CD14-positive monocyte (primary cell): ENCODE results near the gene SF3B3. TPM values are rescaled to one million over a fixed set of nuclear protein-coding genes. Genes with fewer than 3 reads are reported as not detected.

Experiments
- DNase-seq, 3 donors: peaks; one replicate each; pipeline ENCODE4 v3.0.0-alpha.2; 2011 to 2022
- H2AFZ ChIP-seq: 2 replicates; pipeline ENCODE4 v1.6.0; 2012; ENCODE audit warnings: mild to moderate bottlenecking, low read depth, low read length, inconsistent platforms; ENCODE audit not compliant: insufficient read depth, poor library complexity, severe bottlenecking
- H3K27ac ChIP-seq, 2 donors: 1 replicate in 1 of 2; 2 replicates in 1 of 2; pipeline ENCODE4 v1.5.1; 2012 to 2013; ENCODE audit warnings: low read length in 2 of 2, control low read depth in 1 of 2, inconsistent platforms in 1 of 2, low read depth in 1 of 2, mild to moderate bottlenecking in 1 of 2
- H3K27me3 ChIP-seq, 2 donors: one replicate each; pipeline versions ENCODE4 v1.6.0 to v1.6.1; 2011 to 2013; ENCODE audit warnings: low read length in 2 of 2; ENCODE audit not compliant: control insufficient read depth in 2 of 2, insufficient read depth in 2 of 2
- H3K36me3 ChIP-seq, 2 donors: replicated peaks in 1 of 2; 1 replicate in 1 of 2; 2 replicates in 1 of 2; pipeline versions ENCODE4 v1.5.1 to v1.6.1; 2012 to 2013; ENCODE audit warnings: low read length in 2 of 2, control low read depth in 1 of 2, inconsistent platforms in 1 of 2, mild to moderate bottlenecking in 1 of 2; ENCODE audit not compliant: insufficient read depth in 2 of 2, control insufficient read depth in 1 of 2
- H3K4me1 ChIP-seq, 2 donors: 1 replicate in 1 of 2; 2 replicates in 1 of 2; pipeline versions ENCODE4 v1.5.1 to v1.6.1; 2012 to 2013; ENCODE audit warnings: low read length in 2 of 2, control low read depth in 1 of 2, inconsistent platforms in 1 of 2, mild to moderate bottlenecking in 1 of 2, moderate library complexity in 1 of 2; ENCODE audit not compliant: insufficient read depth in 2 of 2, control insufficient read depth in 1 of 2
- H3K4me2 ChIP-seq: replicated peaks from 2 replicates; pipeline ENCODE3; 2012; ENCODE audit warnings: low read length, moderate library complexity, mild to moderate bottlenecking; ENCODE audit not compliant: poor library complexity, severe bottlenecking; ENCODE audit errors: extremely low read depth
- H3K4me3 ChIP-seq, 3 experiments: fragments of 200-600 bp in 1 of 3; sonication (generic) in 1 of 3; replicated peaks in 1 of 3; 1 replicate in 2 of 3; 2 replicates in 1 of 3; pipeline ENCODE4 v1.5.1; 2011 to 2013; ENCODE audit warnings: low read length in 3 of 3, mild to moderate bottlenecking in 3 of 3, control low read depth in 2 of 3, low read depth in 2 of 3, inconsistent platforms in 1 of 3, moderate library complexity in 1 of 3
- H3K79me2 ChIP-seq: 2 replicates; pipeline ENCODE4 v1.6.0; 2012; ENCODE audit warnings: mild to moderate bottlenecking, control low read depth, inconsistent platforms, low read length, moderate library complexity; ENCODE audit not compliant: insufficient read depth
- H3K9ac ChIP-seq: 2 replicates; pipeline ENCODE4 v1.6.0; 2017; ENCODE audit warnings: low read length, mild to moderate bottlenecking; ENCODE audit not compliant: insufficient read depth, poor library complexity, severe bottlenecking
- H3K9me3 ChIP-seq, 2 donors: replicated peaks in 1 of 2; 1 replicate in 1 of 2; 2 replicates in 1 of 2; pipeline versions ENCODE4 v1.5.1 to v1.6.1; 2012 to 2013; ENCODE audit warnings: low read length in 2 of 2, control low read depth in 1 of 2; ENCODE audit not compliant: control insufficient read depth in 1 of 2, insufficient read depth in 1 of 2
- H4K20me1 ChIP-seq: 2 replicates; pipeline ENCODE4 v1.6.0; 2012; ENCODE audit warnings: mild to moderate bottlenecking, low read length, control low read depth, moderate library complexity; ENCODE audit not compliant: insufficient read depth
- H3K27ac Mint-ChIP-seq, 7 donors: one replicate each; pipeline ENCODE4 v1.8.0; 2020; ENCODE audit warnings: mild to moderate bottlenecking in 7 of 7, mixed read lengths in 7 of 7, moderate library complexity in 6 of 7, inconsistent platforms in 2 of 7
- H3K27me3 Mint-ChIP-seq, 3 donors: one replicate each; pipeline ENCODE4 v1.8.0; 2021 to 2022; ENCODE audit warnings: low read depth in 3 of 3, mild to moderate bottlenecking in 3 of 3, mixed read lengths in 3 of 3, moderate library complexity in 3 of 3, inconsistent platforms in 1 of 3
- H3K36me3 Mint-ChIP-seq, 2 donors: one replicate each; pipeline ENCODE4 v1.8.0; 2020; ENCODE audit warnings: mixed read lengths in 2 of 2, inconsistent platforms in 1 of 2, mild to moderate bottlenecking in 1 of 2
- H3K4me1 Mint-ChIP-seq: one replicate; pipeline ENCODE4 v1.8.0; 2020; ENCODE audit warnings: mild to moderate bottlenecking, mixed read lengths
- H3K4me3 Mint-ChIP-seq, 2 donors: one replicate each; pipeline ENCODE4 v1.8.0; 2020; ENCODE audit warnings: mild to moderate bottlenecking in 2 of 2, mixed read lengths in 2 of 2, moderate library complexity in 1 of 2
- H3K9me3 Mint-ChIP-seq, 7 donors: one replicate each; pipeline ENCODE4 v1.8.0; 2020 to 2022; ENCODE audit warnings: mixed read lengths in 7 of 7, mild to moderate bottlenecking in 6 of 7, moderate library complexity in 6 of 7, inconsistent platforms in 2 of 7
- CTCF ChIP-seq: fragments of 200-600 bp; IDR thresholded peaks from one replicate; pipeline ENCODE4 v1.8.0; 2022; ENCODE audit warnings: antibody characterized with exemption, mild to moderate bottlenecking
- WGBS: methylation state at CpG from one replicate; pipeline ENCODE4 v1.1.5; 2013; ENCODE audit warnings: missing lambda C conversion rate; ENCODE audit not compliant: insufficient coverage; 5-methylcytosine and 5-hydroxymethylcytosine counted together
- intact Hi-C, 2 donors: fragments of 100-400 bp; cut with micrococcal nuclease; formaldehyde crosslinking; loops; one replicate each; pipeline versions ENCODE4 v1.15.0 to v1.15.1; 2023
- polyA plus RNA-seq, 3 donors: library from polyadenylated mRNA; depleted of rRNA in 1 of 3; unstranded in 2 of 3; stranded (reverse) in 1 of 3; fragments of 300-500 nt in 2 of 3; fragments of >200 nt in 1 of 3; fragmentation: Illumina TruSeq in 2 of 3; gene quantifications; 1 replicate in 2 of 3; 2 replicates in 1 of 3; pipeline ENCODE4 v1.2.3, GENCODE V29; 2012 to 2021

Gene SF3B3
- polyA plus RNA-seq, 3 donors, result 34.2 to 52.3 (median 42.1) TPM

GRCh38 chr16:70593544-70593943, 69.9 kb downstream of the SF3B3 start:
- Histone ChIP-seq H3K27me3 (no peaks in the 10 kb centered on the region), H3K4me3 (no peak overlapping the region), H3K4me2 (no peak overlapping the region), H3K27ac (no peak overlapping the region), H2AFZ (no peak overlapping the region), H3K9me3 (no peaks in the 10 kb centered on the region), H3K79me2 (no peaks in the 10 kb centered on the region), H4K20me1 (no peaks in the 10 kb centered on the region), H3K4me1 (no peaks in the 10 kb centered on the region), H3K36me3 (no peaks in the 10 kb centered on the region), H3K9ac (no peak overlapping the region)
- intact Hi-C loops, result no loop called here
- TF ChIP-seq CTCF, result no peak
- Mint-ChIP-seq H3K4me1 (no peaks in the 10 kb centered on the region), H3K9me3 (no peaks in the 10 kb centered on the region), H3K27me3 (peaks cover 3 to 9% (median 4%) of the 10 kb centered on the region in 3 donors), H3K27ac (no peak overlapping the region), H3K4me3 (no peak overlapping the region), H3K36me3 (no peaks in the 10 kb centered on the region)
- WGBS, result no CpG with 5 or more reads among the region's 1 CpG
- DNase-seq, result no peak

- no peak for DNase-seq
- no peaks in the 10 kb centered on the region for H3K4me1 Mint-ChIP-seq
- no peaks in the 10 kb centered on the region for H3K36me3 Mint-ChIP-seq
- Histone ChIP-seq H3K4me3 (no peak overlapping the region), H3K9me3 (no peaks in the 10 kb centered on the region), H2AFZ (no peak overlapping the region), H3K79me2 (no peaks in the 10 kb centered on the region), H3K4me1 (no peaks in the 10 kb centered on the region), H3K27ac (no peak overlapping the region), H3K27me3 (no peaks in the 10 kb centered on the region), H3K36me3 (no peaks in the 10 kb centered on the region), H3K9ac (no peak overlapping the region), H3K4me2 (no peak overlapping the region), H4K20me1 (no peaks in the 10 kb centered on the region)
- H3K27ac Mint-ChIP-seq, result no peak overlapping the region
- no peak overlapping the region for H3K4me3 Mint-ChIP-seq
- peaks cover 3 to 9% (median 4%) of the 10 kb centered on the region in 3 donors for H3K27me3 Mint-ChIP-seq
- intact Hi-C loops, result no loop called here
- H3K9me3 Mint-ChIP-seq, result no peaks in the 10 kb centered on the region
- no peak for TF ChIP-seq CTCF
Observed at GRCh38 chr16:70594569-70594968, 71.0 kb downstream of the SF3B3 start.
